Astrocyte (in vitro differentiated cells and primary cell): Measurements from ENCODE around the gene ANGPTL8.

Source experiments
- CTCF ChIP-seq: IDR thresholded peaks from 2 replicates; pipeline ENCODE4 v1.5.1; 2011; ENCODE audit warnings: low read depth, mild to moderate bottlenecking, inconsistent platforms, low read length, moderate library complexity; ENCODE audit not compliant: insufficient read depth
- EZH2 ChIP-seq: IDR thresholded peaks from 2 replicates; pipeline ENCODE4 v1.6.1; 2012; ENCODE audit warnings: mild to moderate bottlenecking, low read length, inconsistent platforms; ENCODE audit not compliant: insufficient read depth

DNA sequence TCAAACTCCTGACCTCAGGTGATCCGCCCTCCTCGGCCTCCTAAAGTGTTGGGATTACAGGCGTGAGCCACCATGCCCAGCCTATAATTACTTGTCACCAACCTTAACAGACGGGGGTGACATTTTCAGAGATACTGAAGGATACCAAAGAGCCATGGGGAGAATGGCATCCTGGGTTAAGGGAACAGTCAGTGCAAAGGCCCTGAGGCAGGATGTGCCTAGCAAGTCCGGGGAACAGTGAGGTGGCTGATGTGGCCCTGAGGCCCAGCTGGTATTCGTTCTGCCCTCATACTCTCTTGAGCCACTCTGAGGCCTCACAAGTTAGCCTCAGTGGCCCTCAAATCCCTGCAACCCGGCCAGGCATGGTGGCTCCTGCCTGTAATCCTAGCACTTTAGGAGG lies 15.0 kb upstream of the ANGPTL8 start:
- TF ChIP-seq CTCF (no peak), EZH2 (no peak)
